K562 (cell line): ENCODE measurements around the gene EGFL7. TPM values are rescaled to one million over a fixed set of nuclear protein-coding genes. Genes with fewer than 3 reads are reported as not detected.
A peak's percentile ranks its signal among the peaks of the same experiment; 100 is the strongest.

Source experiments
- BCOR ChIP-seq: fragments of 450-650 bp; IDR thresholded peaks from 2 replicates; pipeline ENCODE4 v1.6.1; 2016
- CHD2 ChIP-seq: IDR thresholded peaks from 2 replicates; pipeline ENCODE4 v1.6.1; 2011; ENCODE audit warnings: low read depth, low read length
- ELF1 ChIP-seq: fragments of 200-800 bp; sonication (Bioruptor generic); IDR thresholded peaks from 2 replicates; pipeline ENCODE4 v1.6.1; 2016; ENCODE audit warnings: missing genetic modification characterization, missing compliant biosample characterization
- GTF2A2 ChIP-seq: IDR thresholded peaks from 2 replicates; pipeline ENCODE4 v1.6.1; 2016; ENCODE audit warnings: mild to moderate bottlenecking, missing genetic modification characterization, missing compliant biosample characterization
- JUNB ChIP-seq: fragments of 450-650 bp; formaldehyde crosslinking; conservative IDR thresholded peaks from 2 replicates; pipeline ENCODE4 v1.4.0; 2020; ENCODE audit warnings: mild to moderate bottlenecking
- KDM4B ChIP-seq, 2 experiments: fragments of 450-650 bp in 1 of 2; sonication (generic) in 1 of 2; IDR thresholded peaks; 2 replicates each; pipeline ENCODE4 v1.6.1; 2016 to 2017; ENCODE audit warnings: borderline replicate concordance in 2 of 2, antibody characterized with exemption in 1 of 2, low read depth in 1 of 2, mild to moderate bottlenecking in 1 of 2
- SMARCA4 ChIP-seq: fragments of 450-650 bp; IDR thresholded peaks from 2 replicates; pipeline ENCODE4 v1.6.1; 2016
- ZFP1 ChIP-seq: fragments of 450-650 bp; formaldehyde crosslinking; IDR thresholded peaks from 2 replicates; pipeline ENCODE4 v1.4.0; 2020; ENCODE audit warnings: mild to moderate bottlenecking, mixed read lengths
- ZNF232 ChIP-seq: sonication (generic); formaldehyde crosslinking; IDR thresholded peaks from 2 replicates; pipeline ENCODE4 v1.8.0; 2022; ENCODE audit warnings: mild to moderate bottlenecking, missing genetic modification reagents
- ZNF280A ChIP-seq: fragments of 450-650 bp; IDR thresholded peaks from 2 replicates; pipeline ENCODE4 v1.6.1; 2018; ENCODE audit warnings: mild to moderate bottlenecking, low read depth; ENCODE audit not compliant: partially characterized antibody
- ZNF318 ChIP-seq, 2 experiments: fragments of 450-650 bp; IDR thresholded peaks; 2 replicates each; pipeline ENCODE4 v1.6.1; 2016; ENCODE audit warnings: mild to moderate bottlenecking in 2 of 2, borderline replicate concordance in 1 of 2, low read depth in 1 of 2, moderate library complexity in 1 of 2
- polyA plus RNA-seq, 8 experiments: library from polyadenylated mRNA; depleted of rRNA in 4 of 8; stranded (reverse) in 5 of 8; unstranded in 3 of 8; fragments of >200 nt; fragmentation: Nextera tagmentation in 2 of 8; fragmentation: Illumina TruSeq in 1 of 8; extraction: Ambion mirVana in 2 of 8; extraction: Trizol in 1 of 8; gene quantifications; 2 replicates each; pipeline versions ENCODE4 v1.2.1 to v1.2.3, GENCODE V29; 2011 to 2014; ENCODE audit warnings: inconsistent platforms in 1 of 8, missing spikeins in 1 of 8
- total RNA-seq, 7 experiments: library from RNA; depleted of rRNA in 6 of 7; stranded (reverse); fragments of >200 nt in 6 of 7; fragmentation: Illumina TruSeq in 2 of 7; extraction: Trizol in 2 of 7; gene quantifications; 2 replicates each; pipeline versions ENCODE4 v1.2.1 to v1.2.3, GENCODE V29; 2011 to 2021; ENCODE audit warnings: low replicate concordance in 1 of 7
- TF ChIP-seq, protein P1 (sequence below): fragments of 250-450 bp; sonication (Bioruptor Pico); IDR thresholded peaks from 2 replicates; pipeline ENCODE4 v1.5.0; 2020; ENCODE audit warnings: mild to moderate bottlenecking

Gene EGFL7
- total and polyA plus RNA-seq, 9 of the 15 experiments (the other 6 are each of a cell fraction or from before 2014, with no cell fraction given): 1.5 to 286 (median 55.5) TPM

DNA sequence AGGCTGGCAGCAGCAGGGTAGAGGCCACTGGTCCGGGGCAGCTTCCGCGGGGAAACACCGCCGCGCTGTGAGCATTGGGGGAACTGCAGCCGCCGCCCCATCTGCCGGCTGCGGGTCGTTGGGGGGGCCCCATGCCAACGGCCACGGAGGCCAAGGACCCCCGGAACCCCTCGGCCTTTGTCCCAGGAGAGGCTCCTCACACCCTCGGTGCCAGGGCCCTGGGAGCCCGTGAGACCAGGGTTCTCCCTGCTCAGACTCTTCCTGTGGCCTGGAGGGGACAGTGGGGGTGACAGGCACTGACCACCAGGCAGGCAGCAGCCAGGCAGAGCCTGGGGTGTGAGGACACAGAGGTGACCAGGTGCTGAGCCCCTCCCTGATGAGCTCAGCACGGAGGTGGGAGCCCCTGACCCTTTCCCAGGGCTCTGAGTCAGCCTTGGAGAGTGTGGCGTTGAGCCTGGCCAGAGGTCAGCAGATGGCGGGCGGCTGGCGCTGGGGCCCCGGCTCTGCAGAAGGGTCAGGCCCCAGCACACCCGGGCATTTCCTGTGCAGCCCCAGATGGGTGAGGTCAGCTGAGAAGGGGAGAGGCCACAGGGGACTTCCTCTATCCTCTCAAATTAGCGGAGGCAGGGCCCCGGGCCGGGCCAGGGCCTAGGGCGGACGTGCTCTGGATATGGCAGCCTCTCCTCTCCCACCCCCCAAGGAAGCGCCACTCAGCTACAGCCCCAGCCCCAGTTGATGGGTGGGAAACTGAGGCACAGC lies 17.9 kb upstream of the EGFL7 start (continued):
- no peak for TF ChIP-seq ZNF318 (IDR thresholded peaks at IDR 0.05; ENCODE audit: borderline replicate concordance in 1 of 2, low read depth in 1 of 2)
- peak in 1 of 2 experiments; percentile 22; a peak in 1 of 4 replicates for TF ChIP-seq KDM4B (IDR thresholded peaks at IDR 0.05; ENCODE audit: borderline replicate concordance in 2 of 2, low read depth in 1 of 2)
- no peak for TF ChIP-seq ZNF280A
- TF ChIP-seq ELF1: peak; percentile 45
- no peak for TF ChIP-seq ZNF232 (CRISPR knock-in tag)
- no peak for TF ChIP-seq ZFP1
- TF ChIP-seq JUNB (CRISPR knock-in tag): no peak
- no peak for TF ChIP-seq CHD2
- TF ChIP-seq SMARCA4: 0 out of 2 replicates have a peak, but pooled peaks have one; percentile 32
- TF ChIP-seq, protein P1, sequence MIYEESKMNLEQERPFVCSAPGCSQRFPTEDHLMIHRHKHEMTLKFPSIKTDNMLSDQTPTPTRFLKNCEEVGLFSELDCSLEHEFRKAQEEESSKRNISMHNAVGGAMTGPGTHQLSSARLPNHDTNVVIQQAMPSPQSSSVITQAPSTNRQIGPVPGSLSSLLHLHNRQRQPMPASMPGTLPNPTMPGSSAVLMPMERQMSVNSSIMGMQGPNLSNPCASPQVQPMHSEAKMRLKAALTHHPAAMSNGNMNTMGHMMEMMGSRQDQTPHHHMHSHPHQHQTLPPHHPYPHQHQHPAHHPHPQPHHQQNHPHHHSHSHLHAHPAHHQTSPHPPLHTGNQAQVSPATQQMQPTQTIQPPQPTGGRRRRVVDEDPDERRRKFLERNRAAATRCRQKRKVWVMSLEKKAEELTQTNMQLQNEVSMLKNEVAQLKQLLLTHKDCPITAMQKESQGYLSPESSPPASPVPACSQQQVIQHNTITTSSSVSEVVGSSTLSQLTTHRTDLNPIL: no peak
- no peak for TF ChIP-seq GTF2A2
- TF ChIP-seq BCOR: no peak
